Stimulated activated CD4-positive, alpha-beta T cell treated with anti-CD3 and anti-CD28 coated beads, Interleukin-1b, Interleukin-23, amount 100 ng/mL, for 48 hours (primary cell): ENCODE results near the gene CBX6.
"Not testable (repeated sequence)": the region's sequence is repeated elsewhere in the genome, so short reads cannot be mapped to it uniquely, and the experiment has no call there.

Source experiments
- DNase-seq: peaks from one replicate; pipeline ENCODE4 v3.0.0-alpha.2; 2020

The CBX6 gene

GRCh38 chr22:38872172-38872830 lies at the start of gene CBX6:
TSS of gene CBX6 (minus strand) at chr22:38872216. CDS start at chr22:38872190, 26 bp downstream.
- peak; percentile 93 for DNase-seq

DNA sequence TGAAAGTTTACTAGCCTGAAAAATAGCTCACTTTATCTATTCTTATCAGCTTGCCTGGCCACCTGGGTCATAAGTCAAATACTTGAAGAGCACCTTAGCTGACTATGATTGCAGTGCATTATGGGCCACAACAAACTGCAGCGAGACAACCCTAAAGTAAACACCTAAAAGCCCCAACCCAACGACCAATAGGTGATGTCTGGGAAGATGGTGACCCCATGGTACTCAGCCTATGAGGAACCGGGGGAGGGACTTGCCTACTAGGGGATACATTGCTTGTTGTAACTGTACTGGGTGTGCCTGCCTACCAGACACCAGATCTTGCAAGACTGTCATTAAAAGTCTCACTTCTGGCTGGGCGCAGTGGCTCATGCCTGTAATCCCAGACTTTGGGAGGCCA lies 49.8 kb upstream of the CBX6 start:
- no peak for DNase-seq

GRCh38 chr22:38921120-38921519 lies 49.1 kb upstream of the CBX6 start:
- no peak for DNase-seq

- no peak for DNase-seq
Measured at GRCh38 chr22:38919631-38920190, 47.7 kb upstream of the CBX6 start.

- no peak for DNase-seq
Measured at GRCh38 chr22:38911434-38911833, 39.4 kb upstream of the CBX6 start.

DNA sequence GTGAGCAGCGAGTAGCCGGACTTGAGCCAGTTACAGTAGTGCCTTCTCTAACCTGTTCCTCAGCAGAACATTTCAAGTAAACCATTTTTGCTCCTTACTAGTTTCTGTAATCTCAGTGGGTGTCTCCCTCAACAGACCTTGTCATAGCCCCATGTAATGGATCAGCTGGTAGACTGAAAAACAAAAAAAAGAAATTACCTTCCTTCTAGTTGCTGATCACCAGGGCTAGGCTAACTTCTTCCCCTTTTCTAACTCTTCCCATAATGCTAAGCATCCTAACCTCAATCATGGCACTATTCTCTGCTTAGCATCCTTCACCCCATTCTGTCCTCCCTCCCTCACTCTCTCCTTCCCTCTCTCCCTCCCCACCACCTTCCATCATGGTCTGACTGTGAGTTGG lies 35.8 kb upstream of the CBX6 start:
- no peak for DNase-seq

- no peak for DNase-seq
Measured at GRCh38 chr22:38906052-38906451, 34.0 kb upstream of the CBX6 start.

- not testable (repeated sequence) for DNase-seq
Measured at GRCh38 chr22:38904052-38904617, 32.1 kb upstream of the CBX6 start.

DNA sequence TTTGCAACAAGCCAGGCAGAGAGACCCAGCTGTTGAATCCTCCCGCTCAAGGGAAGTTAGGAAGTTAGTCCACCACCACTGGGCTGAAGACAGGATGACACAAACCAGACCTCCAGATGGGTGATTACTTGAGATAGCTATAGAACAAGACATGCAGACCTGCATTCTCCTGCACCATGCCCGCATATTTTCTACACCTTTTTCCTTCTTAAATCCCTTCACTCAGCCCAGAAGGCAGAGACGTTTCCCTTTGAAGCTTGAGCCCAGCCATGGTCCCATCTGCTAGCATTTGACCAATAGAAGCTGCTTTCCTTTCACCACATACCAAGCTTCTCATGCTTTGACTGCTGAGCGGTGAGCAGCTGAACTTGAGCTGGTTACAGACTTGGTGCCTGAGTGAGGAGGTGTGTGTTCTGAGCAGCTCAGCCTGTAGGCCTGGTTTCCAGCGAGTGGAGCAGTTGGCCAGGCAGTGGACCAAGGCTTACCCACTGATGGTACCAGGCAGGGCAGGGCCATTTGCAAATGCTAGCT lies 29.2 kb upstream of the CBX6 start:
- no peak for DNase-seq

DNA sequence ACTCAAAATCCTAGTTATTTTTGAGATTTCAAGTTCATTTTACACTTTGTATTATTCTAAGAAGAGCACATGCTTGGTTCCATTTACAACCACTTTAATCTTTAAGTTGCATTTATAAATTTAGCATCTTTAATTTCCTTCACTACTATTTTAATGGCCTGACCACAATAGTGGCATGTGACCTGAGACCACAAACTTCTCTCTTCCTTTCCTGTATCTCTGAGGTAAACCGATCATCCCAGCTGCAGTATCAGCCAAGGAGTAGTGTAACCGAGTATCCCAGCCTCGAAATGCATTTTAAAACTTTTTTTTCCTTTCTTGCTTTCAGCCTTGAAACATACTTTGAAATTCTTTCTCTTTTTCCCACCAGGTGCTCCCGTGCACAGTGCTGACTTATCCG lies 28.7 kb upstream of the CBX6 start:
- no peak for DNase-seq

DNA sequence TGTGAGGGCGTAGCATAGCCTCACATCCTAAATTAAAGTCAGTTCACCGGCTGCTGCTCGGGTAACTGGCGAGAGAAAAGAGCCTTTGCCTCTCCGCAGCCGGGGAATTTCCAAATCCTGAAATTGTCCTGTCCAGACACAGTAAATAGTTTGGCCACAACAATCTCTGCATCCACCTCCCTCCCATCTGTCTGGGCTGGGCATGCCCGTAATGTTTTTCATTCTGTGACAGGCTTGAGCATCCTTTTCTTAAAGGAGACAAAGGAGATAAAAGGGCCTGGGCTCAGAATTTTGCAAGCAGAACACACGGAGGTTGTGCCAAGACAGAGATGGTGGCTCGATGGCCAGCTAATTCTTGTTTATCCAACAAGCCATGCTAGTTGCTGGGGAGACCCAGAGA lies 19.2 kb upstream of the CBX6 start:
- DNase-seq: no peak

- no peak for DNase-seq
Measured at GRCh38 chr22:38890377-38890776, 18.4 kb upstream of the CBX6 start.

- no peak for DNase-seq
Measured at GRCh38 chr22:38886333-38886732, 14.3 kb upstream of the CBX6 start.

DNA sequence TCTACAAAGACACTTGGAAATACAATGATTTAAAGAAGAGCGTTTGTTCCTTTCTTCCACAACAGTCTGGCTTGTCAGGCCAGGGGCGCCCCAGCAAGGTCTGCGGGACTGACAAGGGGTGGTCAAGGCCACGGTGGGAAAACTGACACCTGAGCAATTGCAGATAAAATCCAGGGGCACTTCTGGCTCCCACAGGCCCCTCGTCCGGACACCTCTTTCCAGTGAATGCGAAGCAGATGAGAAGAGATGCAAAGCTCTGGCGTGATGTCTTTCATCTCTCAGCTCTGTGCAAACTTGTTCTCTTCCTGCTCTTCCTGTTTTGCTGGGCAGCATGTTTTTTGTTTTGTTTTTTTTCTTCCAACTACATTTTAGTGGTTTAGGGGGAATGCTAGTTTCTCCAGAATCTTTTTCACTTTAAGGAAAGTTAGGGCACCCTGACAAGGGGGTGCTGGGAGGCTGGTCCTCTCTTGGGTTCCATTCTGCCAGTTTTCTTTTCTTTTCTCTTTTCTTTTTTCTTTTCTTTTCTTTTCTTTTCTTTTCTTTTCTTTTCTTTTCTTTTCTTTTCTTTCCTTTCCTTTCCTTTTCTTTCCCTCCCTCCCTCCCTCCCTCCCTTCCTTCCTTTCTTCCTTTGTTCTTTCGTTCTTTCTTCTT lies 11.1 kb upstream of the CBX6 start:
- no peak for DNase-seq

DNA sequence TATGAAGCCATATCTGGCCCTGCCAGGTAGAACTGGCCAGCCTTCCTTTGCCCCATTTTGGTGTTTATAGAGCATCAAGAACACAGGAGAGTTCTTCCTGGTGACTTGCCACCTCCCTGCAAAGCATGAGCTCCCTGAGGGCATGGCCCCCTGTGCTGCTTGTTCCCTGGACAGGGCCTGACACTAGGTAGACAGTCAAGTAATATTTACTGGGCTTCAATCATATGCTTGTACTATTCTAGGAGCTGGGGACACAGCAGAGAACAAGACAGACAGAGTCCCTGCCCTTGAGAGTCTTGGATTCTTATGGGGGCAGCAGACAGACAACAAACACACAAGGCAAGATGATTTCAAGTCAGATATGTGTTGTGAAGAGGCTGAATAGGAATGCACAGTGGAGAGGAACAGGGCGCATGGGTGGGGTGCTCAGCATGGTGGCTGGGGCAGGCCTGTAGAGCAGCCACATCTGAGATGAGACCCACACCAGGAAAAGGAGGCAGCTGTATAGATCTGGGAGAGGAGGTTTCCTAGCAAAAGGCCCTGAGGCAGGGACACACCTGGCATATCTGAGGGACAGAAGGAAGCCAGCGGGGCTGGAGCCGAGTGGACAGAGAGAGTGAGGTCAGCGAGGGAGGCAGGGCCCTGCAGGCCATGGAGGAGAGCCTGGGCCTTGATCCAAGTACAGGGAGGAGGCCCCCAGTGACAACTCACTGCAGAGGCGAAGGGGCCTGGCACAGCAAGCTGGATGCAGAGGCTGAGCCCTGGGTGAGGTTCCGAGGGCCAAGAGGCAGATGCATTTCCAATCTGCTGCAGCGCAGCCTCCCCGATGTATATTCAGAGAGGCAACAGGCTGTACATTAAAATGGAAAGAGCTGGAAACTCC lies 10.2 kb upstream of the CBX6 start:
- DNase-seq: no peak

DNA sequence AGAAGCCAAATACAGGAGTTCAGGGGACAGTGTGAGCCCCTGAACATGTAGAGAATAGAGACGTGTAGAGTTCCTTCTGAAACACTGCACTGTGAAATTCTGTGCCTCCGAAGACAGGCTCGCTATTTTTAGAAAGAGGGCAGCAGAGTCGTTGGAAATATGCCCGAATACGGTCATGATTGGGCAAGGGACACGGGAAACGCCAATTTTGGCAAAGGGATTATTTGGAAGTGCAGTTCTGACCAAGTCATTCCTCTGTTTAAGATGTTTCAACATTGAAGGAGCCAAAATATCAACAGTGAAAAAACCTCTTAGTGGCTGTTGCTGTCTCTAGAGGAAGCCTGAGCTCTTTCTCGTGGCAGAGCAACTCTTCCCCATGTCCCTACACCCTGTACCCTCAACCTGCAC lies 9.5 kb upstream of the CBX6 start:
- no peak for DNase-seq

- no peak for DNase-seq
Measured at GRCh38 chr22:38879961-38880360, 7.9 kb upstream of the CBX6 start.

DNA sequence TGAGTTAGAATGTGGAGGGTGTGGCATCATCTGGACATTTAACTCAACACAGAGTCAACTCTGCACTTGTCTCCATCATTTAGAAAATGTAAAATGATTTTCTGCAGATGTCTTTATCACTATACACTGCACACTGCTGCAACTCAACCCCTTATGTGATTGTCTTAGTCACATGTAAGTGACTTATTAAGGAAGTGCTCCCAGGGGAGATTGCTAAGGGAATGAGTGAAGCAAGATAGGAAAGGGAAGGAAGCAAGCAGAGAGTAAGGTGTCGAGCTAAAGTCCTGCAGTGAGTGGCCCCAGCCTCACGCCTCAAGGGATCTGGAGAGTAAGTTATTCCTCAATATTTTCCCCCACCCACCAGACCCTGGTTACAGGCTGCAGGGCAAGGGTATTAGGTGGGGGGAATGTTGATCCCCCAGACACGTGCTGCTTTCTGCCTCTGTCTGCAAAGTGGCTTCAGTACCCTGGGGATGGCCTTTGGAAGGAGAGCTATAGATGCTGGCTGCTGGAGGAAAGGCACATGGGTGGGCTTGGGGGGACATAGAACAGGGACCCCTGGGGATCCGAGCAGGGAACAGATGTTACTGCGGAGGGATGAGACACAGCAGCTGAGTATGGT lies 7.2 kb upstream of the CBX6 start:
- DNase-seq: no peak

GRCh38 chr22:38878001-38878400 lies 6.0 kb upstream of the CBX6 start:
- DNase-seq: no peak

GRCh38 chr22:38874529-38875222 lies 2.7 kb upstream of the CBX6 start:
- no peak for DNase-seq

- DNase-seq: peak; percentile 88
Measured at GRCh38 chr22:38873469-38874411, 1.7 kb upstream of the CBX6 start.
